HCT116 (cell line): ENCODE measurements around the gene SCML2. TPM values are rescaled to one million over a fixed set of nuclear protein-coding genes. Genes with fewer than 3 reads are reported as not detected.

Experiments used
- ATAC-seq: fragments of 200-7000 bp; cut with Tn5 transposase; 2 replicates; pipeline ENCODE4 v1.9.1; 2020; ENCODE audit warnings: mild to moderate bottlenecking, moderate library complexity
- BruUV-seq: library from RNA; stranded (reverse); fragments of 400-500 nt; replicated peaks from 2 replicates; lab custom pipeline; 2021; lab: Mats Ljungman, UMichigan
- CTCF ChIA-PET: fragments of 300-600 bp; sonication (Branson Sonifier 250); formaldehyde crosslinking; loops from one replicate; lab custom pipeline; 2021; ENCODE audit warnings: antibody characterized with exemption; lab: Charles Lee
- POLR2A ChIA-PET: fragments of 300-600, 350-600 bp; sonication (Branson Sonifier 250); formaldehyde crosslinking; loops from one replicate; lab custom pipeline; 2021; ENCODE audit warnings: antibody characterized with exemption; lab: Charles Lee
- RAD21 ChIA-PET, 2 experiments: fragments of 300-600 bp; sonication (Branson Sonifier 250); formaldehyde crosslinking; loops; one replicate each; lab custom pipeline; 2023; ENCODE audit warnings: low total read pairs in 2 of 2; ENCODE audit not compliant: uncharacterized antibody in 2 of 2, unreplicated experiment in 2 of 2, low non-redundant PET in 1 of 2; lab: Charles Lee
- DNase-seq: peaks from one replicate; pipeline ENCODE4 v3.0.0-alpha.2; 2010; ENCODE audit warnings: low read depth, low spot score
- H2AFZ ChIP-seq: fragments of 200-600 bp; shearing (Covaris generic), sonication (generic); 2 replicates; pipeline ENCODE4 v1.6.1; 2017; ENCODE audit warnings: low read depth, mixed run types, mixed read lengths, antibody characterized with exemption, low read length; ENCODE audit not compliant: poor library complexity, severe bottlenecking
- H3K27ac ChIP-seq: 2 replicates; pipeline ENCODE4 v1.5.1; 2012; ENCODE audit warnings: low read depth, low read length
- H3K27me3 ChIP-seq: fragments of 200-600 bp; sonication (generic); 2 replicates; pipeline ENCODE4 v1.6.1; 2016; ENCODE audit warnings: mixed run types, low read length, mixed read lengths; ENCODE audit not compliant: insufficient read depth
- H3K36me3 ChIP-seq, 2 experiments: fragments of 200-500 bp in 1 of 2; fragments of 200-600 bp in 1 of 2; sonication (Bioruptor generic) in 1 of 2; sonication (generic) in 1 of 2; 2 replicates each; pipeline versions ENCODE4 v1.5.1 to v1.6.1; 2014 to 2016; ENCODE audit warnings: low read length in 2 of 2, inconsistent platforms in 1 of 2, mixed read lengths in 1 of 2, mixed run types in 1 of 2; ENCODE audit not compliant: insufficient read depth in 2 of 2, control insufficient read depth in 1 of 2
- H3K4me1 ChIP-seq, 2 experiments: fragments of 200-600 bp in 1 of 2; sonication (generic) in 1 of 2; 2 replicates each; pipeline versions ENCODE4 v1.5.1 to v1.6.1; 2012 to 2017; ENCODE audit warnings: low read length in 2 of 2, inconsistent platforms in 1 of 2, mild to moderate bottlenecking in 1 of 2, mixed read lengths in 1 of 2, mixed run types in 1 of 2, moderate library complexity in 1 of 2; ENCODE audit not compliant: insufficient read depth in 2 of 2, control insufficient read depth in 1 of 2
- H3K4me2 ChIP-seq: fragments of 200-600 bp; sonication (generic); 2 replicates; pipeline ENCODE4 v1.6.1; 2017; ENCODE audit warnings: mixed run types, low read length, mixed read lengths
- H3K4me3 ChIP-seq, 2 experiments: fragments of 200-600 bp in 1 of 2; sonication (generic) in 1 of 2; replicated peaks in 1 of 2; 2 replicates each; pipeline ENCODE4 v1.5.1; 2011 to 2016; ENCODE audit warnings: low read length in 2 of 2, control low read depth in 1 of 2, low read depth in 1 of 2, mild to moderate bottlenecking in 1 of 2, mixed read lengths in 1 of 2, mixed run types in 1 of 2
- H3K79me2 ChIP-seq: fragments of 200-600 bp; sonication (generic); 2 replicates; pipeline ENCODE4 v1.6.1; 2017; ENCODE audit warnings: mild to moderate bottlenecking, mixed run types, low read length, moderate library complexity, mixed read lengths; ENCODE audit not compliant: insufficient read depth
- H3K9ac ChIP-seq: fragments of 200-600 bp; sonication (generic); 2 replicates; pipeline ENCODE4 v1.6.1; 2016; ENCODE audit warnings: low read length, mixed read lengths
- H3K9me2 ChIP-seq: fragments of 200-600 bp; sonication (generic), shearing (Covaris generic); 2 replicates; pipeline ENCODE4 v1.6.1; 2017; ENCODE audit warnings: mixed run types, mild to moderate bottlenecking, moderate library complexity; ENCODE audit not compliant: insufficient read depth
- H3K9me3 ChIP-seq, 2 experiments: fragments of 200-500 bp in 1 of 2; fragments of 200-600 bp in 1 of 2; sonication (Bioruptor generic) in 1 of 2; sonication (generic) in 1 of 2; 2 replicates each; pipeline ENCODE4 v1.6.1; 2014 to 2017; ENCODE audit warnings: low read length in 2 of 2, mixed read lengths in 2 of 2, inconsistent platforms in 1 of 2, low read depth in 1 of 2, mild to moderate bottlenecking in 1 of 2, mixed run types in 1 of 2, moderate library complexity in 1 of 2; ENCODE audit not compliant: control insufficient read depth in 1 of 2, insufficient read depth in 1 of 2
- H4K20me1 ChIP-seq: fragments of 200-600 bp; sonication (generic), shearing (Covaris generic); 2 replicates; pipeline ENCODE4 v1.6.1; 2017; ENCODE audit warnings: mixed run types, mild to moderate bottlenecking, moderate library complexity; ENCODE audit not compliant: insufficient read depth
- CBX3 ChIP-seq: IDR thresholded peaks from 2 replicates; pipeline ENCODE4 v1.6.1; 2012; ENCODE audit warnings: low read depth
- ELF1 ChIP-seq: IDR thresholded peaks from 2 replicates; pipeline ENCODE4 v1.6.1; 2012; ENCODE audit warnings: low read depth, borderline replicate concordance
- EZH2phosphoT487 ChIP-seq: fragments of 200-600 bp; IDR thresholded peaks from 2 replicates; pipeline ENCODE4 v1.6.1; 2018; ENCODE audit warnings: antibody characterized with exemption, borderline replicate concordance
- JUND ChIP-seq: IDR thresholded peaks from 2 replicates; pipeline ENCODE4 v1.6.1; 2012
- POLR2A ChIP-seq: IDR thresholded peaks from 2 replicates; pipeline ENCODE4 v1.7.0; 2011; ENCODE audit warnings: borderline replicate concordance; ENCODE audit not compliant: insufficient read depth, insufficient read length; ENCODE audit errors: extremely low read depth
- RAD21 ChIP-seq: IDR thresholded peaks from 2 replicates; pipeline ENCODE4 v1.6.1; 2012; ENCODE audit warnings: low read depth, mild to moderate bottlenecking
- ZBTB33 ChIP-seq: IDR thresholded peaks from 2 replicates; pipeline ENCODE4 v1.6.1; 2011; ENCODE audit warnings: mild to moderate bottlenecking, low read length, moderate library complexity; ENCODE audit not compliant: insufficient replicate concordance; ENCODE audit errors: extremely low read depth
- ZFX ChIP-seq: fragments of 450-650 bp; IDR thresholded peaks from 2 replicates; pipeline ENCODE4 v1.6.1; 2017
- intact Hi-C: fragments of 100-400 bp; cut with micrococcal nuclease; formaldehyde crosslinking; loops from 2 replicates; pipeline ENCODE4 v1.10.0; 2022
- total RNA-seq: library from RNA; stranded (reverse); gene quantifications from one replicate; pipeline ENCODE4 v1.2.1, GENCODE V29; 2021; ENCODE audit not compliant: unreplicated experiment

Gene SCML2
- total RNA-seq, 1 experiment from 2014 or later, result 5.2 TPM

DNA sequence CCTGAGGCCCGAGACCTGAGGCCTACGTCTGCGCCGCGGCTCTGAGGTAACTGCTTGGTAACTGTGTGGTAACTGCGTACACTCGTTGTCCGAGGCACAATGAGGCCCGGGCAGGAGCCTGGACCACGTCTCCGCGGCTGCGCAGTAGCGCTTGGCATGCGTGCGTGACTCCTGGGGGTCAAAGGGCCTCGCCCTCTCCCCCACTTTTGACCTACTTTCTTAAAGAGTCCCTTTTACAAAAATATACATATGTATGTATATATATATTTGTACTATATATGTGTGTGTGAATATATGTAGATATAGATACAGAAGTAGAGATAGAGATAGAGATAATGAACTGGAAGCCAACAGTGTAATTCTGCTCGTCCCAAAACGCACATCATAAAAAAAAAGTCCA, 133.7 kb downstream of the SCML2 start, which contains the start of gene BEND2:
Gene BEND2, minus strand, starts transcription at position 101 of the 400 bp plus-strand sequence. CDS start 136 bp downstream, outside the sequence.
- H3K79me2 ChIP-seq, result no peaks in the 10 kb centered on the region
- TF ChIP-seq ZBTB33 (no peak), ZFX (no peak), ELF1 (no peak), JUND (no peak), CBX3 (no peak), POLR2A (no peak)
- no peak within 1 kb of the TSS for H2AFZ ChIP-seq
- no peak within 1 kb of the TSS for H3K4me3 ChIP-seq
- POLR2A ChIA-PET, result no interaction called here
- no peak within 1 kb of the TSS for H3K4me2 ChIP-seq
- no peaks in the 10 kb centered on the region for H3K4me1 ChIP-seq
- BruUV-seq, result no TSS peak
- no peaks in the 10 kb centered on the region for H3K36me3 ChIP-seq
- DNase-seq (no peak), ATAC-seq (no peak)
- intact Hi-C loops, result no loop called here
- no peaks in the 10 kb centered on the region for H3K9me2 ChIP-seq
- no peaks in the 10 kb centered on the region for H3K27me3 ChIP-seq
- RAD21 ChIA-PET, result no interaction called here
- H3K27ac ChIP-seq, result no peak within 1 kb of the TSS
- no peaks in the 10 kb centered on the region for H3K9me3 ChIP-seq
- no peaks in the 10 kb centered on the region for H4K20me1 ChIP-seq
- CTCF ChIA-PET, result no interaction called here
- no peak within 1 kb of the TSS for H3K9ac ChIP-seq

- TF ChIP-seq RAD21 (peak; percentile 44), EZH2phosphoT487 (no peak)
- no peaks in the 10 kb centered on the region for H3K79me2 ChIP-seq
- ATAC-seq (no peak), DNase-seq (no peak)
- no peak overlapping the region for H2AFZ ChIP-seq
- H3K9me2 ChIP-seq, result no peaks in the 10 kb centered on the region
- ChIA-PET CTCF (interaction anchor here (1.1 kb wide), 1 partner anchor 265 kb away, joined by 4 read pairs; no protein-coding TSS in a partner anchor), POLR2A (no interaction called here), RAD21 (no interaction called here)
- no TSS peak for BruUV-seq
- no peaks in the 10 kb centered on the region for H3K9me3 ChIP-seq
- H3K4me3 ChIP-seq, result no peak overlapping the region
- H3K4me1 ChIP-seq, result no peaks in the 10 kb centered on the region
- H3K27me3 ChIP-seq, result no peaks in the 10 kb centered on the region
- intact Hi-C loops, result loop anchor here (1.0 to 10.0 kb wide), 2 partner anchors 396 to 465 kb away; no protein-coding TSS in a partner anchor
- no peaks in the 10 kb centered on the region for H3K36me3 ChIP-seq
- H3K9ac ChIP-seq, result no peak overlapping the region
- no peak overlapping the region for H3K27ac ChIP-seq
- H4K20me1 ChIP-seq, result no peaks in the 10 kb centered on the region
- H3K4me2 ChIP-seq, result no peak overlapping the region
Observed at GRCh38 chrX:18210470-18210869, 144.0 kb downstream of the SCML2 start.
